ENCODE results near the gene PARP4.
"Not testable (repeated sequence)": the region's sequence is repeated elsewhere in the genome, so short reads cannot be mapped to it uniquely, and the experiment has no call there.

PARP4 gene

DNA sequence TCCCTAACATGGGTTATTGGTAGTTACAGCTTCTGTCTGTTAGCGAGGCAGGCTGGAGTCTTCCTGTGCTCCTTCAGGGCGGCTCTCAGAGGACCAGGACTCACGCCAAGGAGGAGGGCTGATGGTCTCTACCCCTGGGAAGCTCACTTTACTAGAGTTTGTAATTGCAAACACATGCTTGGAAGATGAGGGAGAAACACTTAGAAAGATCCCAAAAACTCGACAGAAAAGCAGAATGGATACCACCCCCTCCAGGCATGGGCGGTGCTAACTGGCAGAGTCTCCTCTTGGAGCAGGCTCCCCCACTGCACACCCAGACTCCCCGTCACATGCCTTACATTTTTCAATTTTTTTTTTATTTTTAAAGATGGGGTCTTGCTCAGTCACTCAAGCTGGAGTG is 62.0 kb downstream of the PARP4 start:
- no peak for DNase-seq (ENCODE audit: low spot score)

DNA sequence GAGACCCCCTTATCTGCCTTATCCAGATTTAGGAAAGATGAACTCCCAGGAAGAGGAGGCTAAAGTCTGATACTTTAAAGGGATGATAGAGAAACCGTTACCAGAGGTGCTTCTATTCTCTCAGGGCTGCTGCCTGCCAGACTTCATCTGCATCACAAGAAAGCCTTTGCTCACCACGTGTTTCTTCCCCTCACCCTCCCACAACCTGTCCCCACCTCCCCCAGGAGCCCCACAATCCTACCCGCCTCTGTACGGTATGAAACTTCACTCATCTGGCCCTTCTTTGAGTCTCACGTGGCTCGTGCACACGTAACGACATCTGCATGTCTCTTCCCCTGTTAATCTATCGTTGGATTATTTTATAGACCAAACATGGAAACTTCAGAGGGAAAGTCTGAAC is 67.7 kb downstream of the PARP4 start:
- not testable (repeated sequence) for DNase-seq (ENCODE audit: low spot score)

DNA sequence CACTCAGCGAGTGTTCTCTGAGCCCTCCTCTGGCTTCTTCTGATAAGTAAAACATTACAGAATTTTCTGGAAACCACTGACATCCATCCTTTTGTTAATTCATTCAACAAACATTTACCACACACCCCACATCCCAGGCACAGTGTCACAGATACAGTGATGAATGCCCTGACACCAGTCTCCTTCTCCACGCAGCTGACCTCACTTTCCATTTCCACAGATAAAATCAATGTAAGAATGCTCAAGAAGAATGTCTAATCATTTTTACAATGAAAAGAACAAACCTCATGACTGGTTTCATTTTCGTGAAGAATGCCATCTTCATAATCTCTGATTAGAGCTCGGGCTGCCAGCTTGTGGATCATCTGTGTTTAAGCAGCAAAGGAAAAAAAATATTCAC is 69.2 kb downstream of the PARP4 start:
- DNase-seq (ENCODE audit: low spot score) = no peak

DNA sequence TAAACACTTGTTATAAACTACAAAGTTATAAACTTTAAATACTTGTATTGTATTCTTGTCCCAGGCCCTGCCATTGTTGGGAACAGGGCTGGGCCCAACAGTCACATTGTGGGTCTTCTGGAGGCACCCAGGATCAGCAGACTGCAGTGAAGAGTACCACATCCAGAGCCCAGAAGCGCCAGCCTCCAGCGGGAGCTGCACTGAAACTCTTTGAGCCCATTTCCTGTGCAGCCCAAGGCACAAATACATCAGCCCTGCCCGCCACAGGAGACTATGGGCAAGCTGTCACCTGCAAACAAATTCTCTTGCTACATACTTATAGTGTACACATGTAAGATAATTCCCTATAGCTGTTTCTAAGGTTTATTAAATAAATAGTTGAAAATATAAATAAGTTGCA is 86.5 kb downstream of the PARP4 start:
- not testable (repeated sequence) for DNase-seq (ENCODE audit: low spot score)

DNA sequence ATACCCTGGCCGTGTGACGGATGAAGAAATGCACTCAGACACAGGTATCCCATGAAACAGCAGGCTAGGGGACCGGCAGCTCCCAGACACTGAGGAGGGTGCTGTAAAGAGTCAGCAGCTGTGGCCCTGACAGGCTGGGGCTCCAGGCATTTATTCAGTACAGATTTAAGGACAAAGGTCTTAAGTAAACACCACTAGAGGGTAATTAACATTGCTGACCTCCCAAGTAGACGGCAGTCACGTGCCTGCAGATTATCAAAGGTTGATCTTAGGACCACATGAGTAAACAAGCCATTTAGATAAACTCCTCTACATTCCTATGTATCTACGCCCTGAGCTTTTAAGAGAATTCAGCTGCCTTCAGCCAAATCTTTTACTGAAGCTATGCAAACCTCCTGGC is 92.9 kb downstream of the PARP4 start:
- not testable (repeated sequence) for DNase-seq (ENCODE audit: low spot score)

DNA sequence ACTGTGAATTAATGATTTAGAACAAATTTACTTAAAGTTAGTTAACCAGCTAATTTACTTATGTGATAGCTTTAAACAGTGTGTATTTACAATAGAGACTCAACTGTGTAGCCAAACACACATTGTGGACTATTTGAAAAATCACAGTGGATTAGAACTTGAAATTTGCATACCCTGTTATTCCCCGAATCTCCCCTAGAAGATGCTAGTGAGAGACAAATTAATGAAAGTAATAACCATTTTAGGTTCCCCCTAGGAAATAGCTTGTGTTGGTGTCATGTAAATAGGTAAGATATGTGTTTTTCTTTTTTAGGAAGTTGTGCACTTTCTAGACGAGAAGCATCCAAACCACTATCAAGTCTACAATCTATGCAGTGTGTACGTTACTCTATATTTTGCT is 104.7 kb downstream of the PARP4 start:
- no peak for DNase-seq (ENCODE audit: low spot score)

DNA sequence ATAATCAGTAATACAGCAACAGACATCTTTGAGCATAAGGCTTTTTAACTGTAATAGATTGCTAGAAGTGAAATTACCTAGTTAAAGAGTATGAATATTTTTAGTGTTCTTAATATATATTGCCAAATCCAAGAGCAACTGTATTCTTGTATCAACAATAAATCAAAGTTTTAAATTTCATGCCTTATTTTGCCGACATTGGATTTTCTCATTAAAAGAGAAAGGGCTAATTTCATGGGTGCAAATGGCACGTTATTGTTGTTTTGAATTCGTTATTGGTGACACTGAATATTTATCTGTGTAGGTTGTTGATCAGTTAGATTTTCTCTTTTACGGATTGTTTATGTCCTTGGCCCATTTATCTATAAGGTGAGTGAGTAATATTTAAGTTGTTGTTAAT is 106.1 kb downstream of the PARP4 start:
- DNase-seq (ENCODE audit: low spot score) = no peak

DNA sequence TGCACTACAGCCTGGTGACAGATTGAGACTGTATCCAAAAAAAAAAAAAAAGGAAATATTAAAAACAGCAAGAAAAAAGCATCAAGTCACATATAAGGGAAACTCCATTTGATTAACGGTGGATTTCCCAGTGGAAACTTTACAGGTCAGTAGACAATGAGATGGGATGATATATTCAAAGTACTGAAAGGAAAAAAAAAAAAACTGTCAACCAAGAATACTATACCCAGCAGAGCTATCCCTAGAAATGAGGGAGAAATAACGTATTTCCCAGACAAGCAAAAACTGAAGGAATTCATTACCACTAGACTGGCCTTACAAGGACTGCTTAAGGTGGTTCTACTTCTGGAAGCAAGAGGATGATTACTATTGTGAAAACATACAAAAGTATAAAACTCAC is 115.8 kb downstream of the PARP4 start:
- DNase-seq (ENCODE audit: low spot score) = no peak

DNA sequence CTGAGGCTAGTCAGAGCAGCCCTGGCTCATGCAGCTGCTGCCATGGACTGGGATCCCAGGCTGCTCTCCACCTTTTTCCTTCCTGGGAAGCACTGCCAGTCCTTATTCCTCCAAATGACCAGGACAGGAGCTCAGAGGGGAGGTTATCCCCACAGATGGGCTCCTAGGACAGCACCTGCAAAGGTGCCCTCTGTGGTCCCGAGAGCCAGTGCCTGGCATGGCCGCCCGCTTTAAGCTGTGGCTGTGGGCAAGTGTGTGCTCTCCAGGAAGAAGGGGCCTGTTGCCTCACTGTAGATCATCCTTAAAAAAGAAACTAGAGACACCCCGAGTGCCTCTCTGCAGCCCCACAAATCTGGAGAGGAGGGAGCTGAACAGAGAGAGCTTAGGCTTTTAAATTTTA is 119.6 kb downstream of the PARP4 start:
- no peak for DNase-seq (ENCODE audit: low spot score)

DNA sequence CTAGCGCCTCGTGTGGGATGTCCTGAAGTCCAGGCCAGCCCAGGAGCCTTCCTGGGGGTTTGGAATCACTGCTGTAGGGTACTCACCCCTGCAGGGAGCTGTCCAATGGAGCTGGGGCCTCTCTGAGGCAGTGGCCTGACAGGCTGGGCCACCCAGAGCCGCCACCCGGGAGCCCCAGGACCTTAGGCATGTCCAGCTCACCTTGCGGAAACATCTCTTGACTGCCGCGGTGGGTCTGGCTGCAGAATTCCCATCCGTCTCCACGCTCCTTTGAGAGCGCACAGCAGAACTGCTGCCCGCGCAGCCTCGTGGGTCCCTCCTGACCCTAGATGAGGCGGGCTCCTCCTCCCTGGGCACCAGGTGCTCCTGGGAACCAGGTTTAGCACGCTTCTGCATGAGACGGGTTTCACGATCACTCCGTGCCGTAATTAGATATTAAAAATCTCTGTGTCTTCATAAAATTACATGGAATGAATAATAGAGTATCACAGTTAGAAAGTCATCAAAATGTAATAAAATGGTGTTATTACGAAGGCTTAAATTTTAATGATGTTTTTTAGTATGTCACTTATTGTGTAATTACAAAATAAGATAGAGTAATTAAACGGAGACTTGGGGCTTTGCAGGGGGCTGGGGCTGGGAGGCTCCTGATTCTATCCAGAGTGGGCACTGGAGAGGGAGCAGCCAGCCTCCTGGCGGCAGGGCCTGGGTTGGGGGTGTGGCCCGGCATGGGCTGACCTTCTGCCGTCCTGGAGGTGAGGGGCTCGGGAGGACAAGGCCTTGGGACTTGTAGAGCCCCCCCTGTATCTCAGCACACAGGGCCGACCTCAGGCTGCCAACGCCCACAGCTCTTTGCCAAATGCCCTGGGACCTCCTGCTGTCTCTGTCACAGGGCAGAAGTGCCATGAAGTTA is 120.6 kb downstream of the PARP4 start:
- DNase-seq (ENCODE audit: low spot score) = not testable (repeated sequence)

DNA sequence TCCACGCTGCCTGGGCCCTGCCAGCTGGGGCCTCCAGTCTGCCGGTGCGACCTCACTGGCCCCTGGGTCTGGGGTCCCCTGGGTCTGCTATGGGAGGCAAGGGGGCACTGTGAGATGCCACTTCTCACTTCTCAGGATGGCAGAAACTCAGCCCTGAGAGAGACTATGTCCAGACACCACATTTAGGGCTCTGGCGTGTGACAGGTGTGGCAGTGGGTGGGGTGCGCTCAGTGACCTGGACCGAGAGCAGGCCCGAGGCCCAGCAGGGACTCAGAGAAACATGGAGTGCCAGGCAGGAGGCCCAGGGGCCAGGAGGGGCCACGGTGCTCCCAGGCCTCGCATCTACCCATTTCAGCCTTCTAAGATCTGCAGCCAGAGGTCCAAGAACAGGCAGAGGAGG is 121.8 kb downstream of the PARP4 start:
- not testable (repeated sequence) for DNase-seq (ENCODE audit: low spot score)

DNA sequence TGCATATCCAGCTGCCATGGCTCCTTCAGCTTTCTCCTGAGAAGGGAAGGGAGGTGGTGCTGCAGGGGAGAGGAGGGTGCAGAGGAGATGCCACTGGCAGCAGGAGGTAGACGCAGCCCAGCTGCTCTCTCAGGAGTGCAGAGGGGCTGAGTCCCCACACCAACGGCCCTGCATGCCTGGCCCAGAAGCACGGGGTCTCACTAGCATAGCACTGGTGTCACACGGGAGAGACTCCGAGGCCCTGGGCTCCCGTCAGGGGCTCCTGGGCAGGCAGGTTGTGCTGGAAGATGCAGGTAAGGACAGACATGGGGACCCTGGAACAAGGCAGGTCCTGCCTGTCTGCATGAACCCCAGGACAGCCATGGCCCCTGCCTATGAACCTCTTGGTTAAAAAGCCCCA is 123.1 kb downstream of the PARP4 start:
- DNase-seq (ENCODE audit: low spot score) = no peak

DNA sequence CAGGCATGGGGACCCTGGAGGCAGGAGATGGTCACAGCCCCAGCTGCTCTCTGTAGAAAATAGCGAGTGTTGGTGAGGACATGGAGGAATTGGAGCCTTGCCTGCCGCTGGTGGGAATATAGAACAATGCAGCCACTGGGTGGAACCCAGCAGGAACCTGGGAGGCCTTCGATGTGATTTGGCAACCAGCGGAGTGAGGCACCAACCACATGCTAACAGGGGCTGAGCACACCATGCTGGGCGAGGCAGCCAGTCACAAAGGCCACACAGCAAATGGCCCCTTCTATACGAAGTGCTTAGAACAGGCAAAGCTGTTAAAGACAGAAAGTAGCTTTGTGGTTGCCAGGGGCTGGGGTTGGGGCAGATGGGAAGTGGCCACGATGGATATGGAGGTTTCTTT is 123.8 kb downstream of the PARP4 start:
- not testable (repeated sequence) for DNase-seq (ENCODE audit: low spot score)

DNA sequence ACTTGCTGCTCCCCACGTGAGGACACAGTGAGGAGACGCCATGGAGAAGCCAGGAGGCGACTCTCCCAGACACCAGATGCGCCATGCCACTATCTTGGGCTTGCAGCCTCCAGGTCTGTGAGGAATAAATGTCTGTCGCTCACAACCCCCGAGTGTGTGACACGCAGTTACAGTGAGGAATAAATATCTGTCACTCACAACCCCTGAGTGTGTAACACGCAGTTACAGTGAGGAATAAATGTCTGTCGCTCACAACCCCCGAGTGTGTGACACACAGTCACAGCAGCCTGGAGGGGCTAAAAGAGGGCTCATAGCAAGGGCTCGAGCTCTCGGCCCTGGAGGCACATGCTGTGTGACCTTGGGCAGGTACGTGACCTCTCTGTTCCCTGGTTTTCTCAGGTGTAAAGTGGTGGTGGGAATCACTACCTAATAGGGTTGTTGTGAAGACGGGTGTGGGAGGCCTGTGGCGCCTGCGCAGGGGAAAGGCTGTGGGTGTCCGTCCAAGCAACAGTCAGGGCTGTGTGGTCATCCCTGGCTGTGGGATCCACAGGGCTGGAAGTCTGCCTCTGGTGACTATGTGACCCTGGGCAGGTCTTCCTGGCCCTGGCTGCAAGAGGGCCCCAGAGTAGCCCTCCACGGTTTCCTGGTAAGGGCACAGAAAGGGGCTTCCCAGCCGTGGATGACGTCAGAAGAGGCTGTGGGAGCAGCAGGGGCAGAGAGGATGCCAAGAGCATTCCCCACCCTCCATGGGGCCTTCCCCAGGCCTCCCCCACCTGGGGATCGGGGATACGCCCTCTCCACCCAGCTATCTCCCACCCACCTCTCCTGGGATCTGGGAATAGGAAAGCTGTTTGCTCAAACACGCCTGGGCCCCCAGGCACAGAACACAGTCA is 125.5 kb downstream of the PARP4 start:
- DNase-seq (ENCODE audit: low spot score) = no peak

DNA sequence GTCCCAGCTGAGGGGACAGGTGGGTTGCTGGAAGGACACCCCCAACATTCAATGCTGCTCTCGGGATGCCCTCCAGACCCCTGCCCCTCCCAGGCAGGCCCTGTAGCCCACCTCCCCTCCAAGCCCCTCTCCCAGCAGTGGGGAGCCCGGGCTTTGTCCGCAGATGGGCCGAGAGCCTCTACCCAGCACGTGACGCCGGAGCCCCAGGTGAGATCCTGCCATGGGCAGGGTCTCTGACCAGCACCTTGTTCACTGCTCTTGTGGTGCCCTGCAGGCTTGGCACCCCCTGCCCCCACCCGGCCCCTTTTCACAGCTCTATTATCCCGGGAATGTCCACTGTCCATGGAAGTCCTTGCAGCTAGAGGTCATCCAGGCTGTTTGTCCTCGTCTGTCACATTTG is 126.7 kb downstream of the PARP4 start:
- DNase-seq (ENCODE audit: low spot score) = no peak

DNA sequence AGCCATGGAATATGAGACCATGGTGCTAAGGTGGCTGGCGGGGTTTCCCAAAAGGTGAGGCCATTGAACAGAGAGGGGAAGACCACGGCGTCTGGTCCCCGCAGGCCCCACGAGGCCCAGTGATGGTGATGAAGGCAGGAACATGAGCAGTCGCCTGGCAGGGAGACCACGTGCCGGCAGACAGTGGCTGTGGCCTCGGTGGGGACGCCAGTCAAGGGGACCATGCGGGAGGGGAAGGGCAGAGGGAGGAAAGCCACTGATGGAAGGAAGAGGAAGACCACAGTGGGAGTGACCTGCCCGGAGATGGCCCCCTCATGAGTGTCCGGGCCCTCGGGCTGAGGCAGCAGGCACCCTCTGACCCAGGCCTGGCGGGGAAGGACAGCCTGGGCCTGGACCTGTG is 127.6 kb downstream of the PARP4 start:
- not testable (repeated sequence) for DNase-seq (ENCODE audit: low spot score)

DNA sequence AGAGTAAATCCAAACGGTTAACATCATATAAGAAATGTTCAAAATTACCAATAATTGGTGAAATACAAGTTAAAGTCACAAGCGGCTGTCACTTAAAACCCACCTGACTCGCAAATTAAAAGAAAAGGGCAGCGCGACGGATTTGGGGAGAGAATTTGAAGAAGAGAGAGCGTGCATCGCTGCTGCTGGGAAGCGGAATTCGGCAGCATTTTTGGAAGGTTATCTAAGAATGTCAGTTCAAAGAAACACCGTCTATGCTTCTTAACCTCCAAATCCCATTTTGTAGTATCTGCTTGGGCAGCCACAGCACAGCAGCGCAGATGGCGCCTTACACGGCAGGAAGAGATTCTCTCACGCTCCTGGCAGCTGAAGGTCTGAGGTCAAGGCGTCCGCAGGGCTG is 128.5 kb downstream of the PARP4 start:
- not testable (repeated sequence) for DNase-seq (ENCODE audit: low spot score)

DNA sequence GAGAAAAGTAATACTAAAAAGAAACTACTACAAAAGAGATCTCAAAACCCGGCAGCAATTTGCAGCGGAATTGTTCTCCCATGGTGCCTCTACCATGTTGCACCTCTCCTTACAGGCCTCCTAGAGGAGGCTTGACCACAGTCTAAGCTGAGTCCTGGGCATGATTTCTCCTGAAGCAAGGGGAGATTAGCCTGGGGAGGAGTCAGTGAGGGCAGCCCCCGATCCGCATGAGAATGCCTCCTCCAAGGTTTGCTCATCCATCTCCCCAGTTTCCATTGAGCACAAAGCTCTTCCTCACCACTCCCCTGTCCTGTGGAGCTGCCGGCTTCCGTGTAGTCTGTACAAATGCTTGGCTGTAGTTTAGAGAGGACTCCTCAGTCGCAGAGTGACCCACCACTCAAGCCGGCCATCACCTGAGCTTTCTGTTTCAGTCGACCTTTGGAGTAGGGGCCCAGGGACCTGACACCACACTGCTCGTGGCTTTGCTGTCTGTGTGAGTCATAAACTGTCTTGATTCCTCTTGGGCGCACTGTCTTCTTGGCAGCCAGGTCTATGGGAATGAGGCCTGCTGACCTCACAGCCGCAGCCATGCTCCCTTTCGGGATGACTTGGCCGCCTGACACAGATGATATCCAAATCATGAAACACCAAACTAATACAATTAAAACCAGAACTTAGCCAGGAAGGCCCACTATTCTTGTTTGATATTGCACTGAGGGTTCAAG is 130.9 kb downstream of the PARP4 start:
- DNase-seq (ENCODE audit: low spot score) = no peak

DNA sequence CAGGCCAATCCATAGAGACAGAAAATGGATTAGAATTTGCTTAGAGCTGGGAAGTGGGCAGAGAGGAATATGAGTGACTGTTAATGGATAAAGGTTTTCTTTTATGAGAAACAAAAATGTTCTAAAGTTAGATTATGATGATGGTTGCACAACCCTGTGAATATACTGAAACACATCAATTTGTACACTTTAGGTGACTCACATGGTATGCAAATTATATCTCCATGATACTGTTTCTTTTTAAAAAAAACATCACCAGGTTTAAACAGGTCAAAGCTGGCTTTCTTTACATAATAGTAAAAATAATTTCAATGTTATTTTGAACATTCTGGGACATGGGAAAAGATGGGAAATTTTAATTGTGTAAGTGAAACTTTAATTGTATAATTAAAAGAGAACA is 131.7 kb downstream of the PARP4 start:
- DNase-seq (ENCODE audit: low spot score) = not testable (repeated sequence)

DNA sequence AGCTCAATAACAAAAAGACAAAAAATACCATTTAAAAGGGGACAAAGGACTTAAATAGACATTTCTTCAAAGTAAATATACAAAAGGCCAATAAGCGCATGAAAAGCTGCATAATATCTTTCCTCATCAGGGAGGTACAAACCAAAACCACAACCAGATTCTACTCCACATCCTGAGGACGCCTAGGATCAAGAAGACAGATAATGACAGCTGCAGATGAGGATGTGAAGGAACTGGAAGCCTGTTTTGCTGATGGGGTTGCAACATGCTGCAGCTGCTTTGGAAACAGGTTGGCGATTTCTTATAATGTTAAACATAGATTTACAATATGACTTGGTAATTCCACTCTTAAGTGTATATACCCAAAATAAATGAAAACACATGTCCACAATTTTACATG is 132.4 kb downstream of the PARP4 start:
- not testable (repeated sequence) for DNase-seq (ENCODE audit: low spot score)

DNA sequence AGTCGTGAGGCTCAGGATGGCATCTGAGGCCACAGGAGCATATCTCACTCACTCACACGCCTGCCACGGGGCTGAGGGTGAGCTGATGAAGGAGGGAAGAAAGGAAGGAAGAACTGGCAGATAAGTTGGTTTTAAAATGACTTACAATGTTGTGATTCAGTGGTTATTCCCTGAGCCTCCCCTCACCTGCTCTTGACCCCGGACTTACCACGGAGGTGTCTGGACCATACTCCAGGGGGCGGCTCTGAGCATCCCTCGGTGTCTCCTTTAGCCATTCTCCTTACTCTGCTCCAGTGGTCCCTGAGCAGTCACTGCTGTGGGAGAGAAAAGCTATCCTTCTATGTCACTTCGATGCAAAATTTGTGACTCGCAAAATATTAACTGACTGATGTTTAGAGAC is 141.3 kb downstream of the PARP4 start:
- DNase-seq (ENCODE audit: low spot score) = not testable (repeated sequence)

Measured in CD4-positive, alpha-beta T cell treated with Interleukin-6 at 100 ng/mL for 8 hours (primary cell).